Measurements from ENCODE around the gene BTD.
A peak's percentile ranks its signal among the peaks of the same experiment; 100 is the strongest.

The BTD gene

GRCh38 chr3:15667484-15667883, 65.9 kb downstream of the BTD start:
- no peak for DNase-seq

GRCh38 chr3:15673536-15673935, 72.0 kb downstream of the BTD start:
- no peak for DNase-seq

GRCh38 chr3:15676259-15676658, 74.7 kb downstream of the BTD start:
- no peak for DNase-seq

- DNase-seq: no peak
Observed at GRCh38 chr3:15679306-15679705, 77.8 kb downstream of the BTD start.

- peak; percentile 68 to 84 (median 74) for DNase-seq
Observed at GRCh38 chr3:15681668-15682067, 80.1 kb downstream of the BTD start.

DNA sequence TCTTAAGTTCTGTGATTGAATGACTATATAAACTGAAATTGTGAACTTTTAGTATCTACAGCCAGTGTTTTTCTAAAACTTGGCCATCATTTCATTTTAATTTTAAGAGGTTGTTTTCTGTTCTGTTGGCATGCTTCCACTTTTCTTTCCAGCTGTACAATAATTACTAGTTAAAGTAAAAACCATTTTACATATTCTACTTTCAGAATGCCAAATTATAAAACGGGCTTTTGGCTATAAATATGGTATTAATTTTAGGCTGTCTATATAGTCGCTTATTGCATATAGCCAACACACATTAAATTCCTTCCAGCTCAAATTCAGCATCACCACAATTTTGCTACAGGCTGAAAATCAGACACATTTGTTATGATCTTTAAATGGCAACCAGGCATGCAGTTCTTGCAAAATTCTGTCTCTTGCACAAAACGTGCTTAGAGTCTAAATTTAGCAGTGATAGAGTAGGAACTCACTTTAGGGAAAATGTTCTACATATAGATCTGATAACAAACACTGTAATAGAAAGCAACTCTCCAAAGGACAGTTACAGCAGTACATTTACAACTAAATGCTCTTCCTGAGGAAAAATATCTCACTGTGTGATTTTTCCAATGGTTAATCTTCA, 81.1 kb downstream of the BTD start:
- DNase-seq: peak; percentile 25 to 59 (median 50)

GRCh38 chr3:15683253-15683652, 81.7 kb downstream of the BTD start:
- DNase-seq: peak in 1 of 3 donors; percentile 30

DNA sequence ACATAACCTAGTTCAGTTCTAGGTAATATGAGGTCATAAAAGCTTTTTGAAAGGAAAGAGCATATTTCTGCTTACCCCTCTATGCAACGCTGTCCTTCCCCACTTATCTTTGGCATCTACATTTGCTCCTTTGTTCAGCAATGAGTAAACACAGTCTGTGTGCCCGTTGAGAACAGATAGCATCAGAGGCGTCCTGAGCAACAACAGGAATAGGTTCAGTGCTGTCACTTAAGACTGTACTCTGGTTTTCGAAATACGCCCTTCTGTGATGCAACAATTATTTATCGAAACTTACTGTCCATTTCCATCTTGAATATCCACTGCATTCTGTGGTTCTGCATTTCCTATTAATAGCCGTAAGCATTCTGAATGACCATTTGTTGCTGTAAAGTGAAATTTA, 84.4 kb downstream of the BTD start:
- DNase-seq: peak in 1 of 3 donors; percentile 27

GRCh38 chr3:15690230-15690629, 88.7 kb downstream of the BTD start:
- no peak for DNase-seq

- DNase-seq: no peak
Observed at GRCh38 chr3:15690748-15691147, 89.2 kb downstream of the BTD start.

GRCh38 chr3:15693355-15693754, 91.8 kb downstream of the BTD start:
- DNase-seq: no peak

- no peak for DNase-seq
Observed at GRCh38 chr3:15694628-15695027, 93.1 kb downstream of the BTD start.

Measured in suppressor macrophage treated with lipopolysaccharide for 1 hour (primary cell).